AG04450 (cell line): ENCODE results near the gene HAPSTR1. TPM values are rescaled to one million over a fixed set of nuclear protein-coding genes. Genes with fewer than 3 reads are reported as not detected.

Experiments
- CTCF ChIA-PET: fragments of 300-600, 350-600 bp; formaldehyde crosslinking; extraction: SDS; loops from one replicate; lab custom pipeline; 2022; ENCODE audit warnings: antibody characterized with exemption, inconsistent platforms; lab: Charles Lee
- POLR2A ChIA-PET: fragments of 350-600 bp; formaldehyde crosslinking; extraction: SDS; loops from one replicate; lab custom pipeline; 2021; ENCODE audit warnings: antibody characterized with exemption, inconsistent platforms; lab: Yijun Ruan, JAX
- DNase-seq: peaks from one replicate; pipeline ENCODE4 v3.0.0-alpha.2; 2011; ENCODE audit warnings: low read depth, low spot score
- H3K27ac ChIP-seq: one replicate; pipeline ENCODE4 v1.5.1; 2012; ENCODE audit warnings: low read depth, low read length, control low read depth
- H3K27me3 ChIP-seq: one replicate; pipeline ENCODE4 v1.6.0; 2012; ENCODE audit warnings: low read length; ENCODE audit not compliant: control insufficient read depth, insufficient read depth
- H3K4me3 ChIP-seq: 2 replicates; pipeline ENCODE4 v1.5.1; 2011; ENCODE audit warnings: mild to moderate bottlenecking, low read depth, low read length, control low read depth
- H3K9me3 ChIP-seq: 2 replicates; pipeline ENCODE4 v1.5.1; 2012; ENCODE audit warnings: low read length; ENCODE audit not compliant: control insufficient read depth, insufficient read depth
- CTCF ChIP-seq: IDR thresholded peaks from 2 replicates; pipeline ENCODE4 v1.5.1; 2011; ENCODE audit warnings: low read depth, low read length, control low read depth, inconsistent platforms
- polyA plus RNA-seq: library from polyadenylated mRNA; depleted of rRNA; stranded (reverse); fragments of >200 nt; gene quantifications from 2 replicates; pipeline ENCODE4 v1.2.3, GENCODE V29; 2011

The HAPSTR1 gene
- polyA plus RNA-seq, 1 experiment, result 40.3 TPM

DNA sequence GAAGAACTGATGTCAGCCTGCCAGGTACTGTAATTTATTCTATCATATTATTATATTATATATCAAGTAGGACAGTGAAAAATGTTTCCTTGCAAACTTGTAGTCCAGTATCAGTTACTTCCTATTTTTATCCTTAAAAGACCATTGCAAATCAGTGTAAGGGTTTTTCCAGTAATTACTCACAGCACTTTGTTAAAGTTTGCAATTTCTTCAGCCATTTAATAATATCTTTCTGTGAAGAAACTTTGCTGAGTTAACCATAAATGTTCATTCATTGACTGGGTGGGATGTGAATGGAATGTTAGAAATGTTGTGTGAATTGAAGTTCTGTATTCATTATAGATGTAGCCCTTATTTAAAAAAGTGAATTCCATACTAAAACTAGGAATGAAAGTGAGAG, 26.7 kb downstream of the HAPSTR1 start:
- ChIA-PET POLR2A (no interaction called here), CTCF (interaction anchor here (1.1 kb wide), 1 partner anchor 10 kb away, joined by 4 read pairs; no protein-coding TSS in a partner anchor)
- no peak for TF ChIP-seq CTCF
- Histone ChIP-seq H3K27me3 (no peaks in the 10 kb centered on the region), H3K4me3 (no peak overlapping the region), H3K27ac (no peak overlapping the region), H3K9me3 (no peaks in the 10 kb centered on the region; the same call in 1 of the 2 replicates)
- no peak for DNase-seq

- CTCF ChIA-PET, result interaction anchor here (0.8 to 1.5 kb wide), 3 partner anchors 20 to 111 kb away, joined by 4 to 6 read pairs (median 4); no protein-coding TSS in a partner anchor
Observed at GRCh38 chr16:9119795-9120194, 28.4 kb downstream of the HAPSTR1 start.

GRCh38 chr16:9122342-9122741, 30.9 kb downstream of the HAPSTR1 start:
- no peak overlapping the region for H3K4me3 ChIP-seq
- CTCF ChIA-PET, result interaction anchor here (1.4 to 2.1 kb wide), 2 partner anchors 17 to 113 kb away, joined by 5 to 9 read pairs; no protein-coding TSS in a partner anchor
- POLR2A ChIA-PET, result no interaction called here
- no peak for DNase-seq
- TF ChIP-seq CTCF, result no peak
- H3K9me3 ChIP-seq, result no peaks in the 10 kb centered on the region; the same call in 1 of the 2 replicates
- no peak overlapping the region for H3K27ac ChIP-seq
- H3K27me3 ChIP-seq, result no peaks in the 10 kb centered on the region

More at GRCh38 chr16:9119795-9120194, 28.4 kb downstream of the HAPSTR1 start:
- POLR2A ChIA-PET, result interaction anchor here (0.6 kb wide), 1 partner anchor 25 kb away, joined by 4 read pairs; no protein-coding TSS in a partner anchor
- no peak for TF ChIP-seq CTCF
- Histone ChIP-seq H3K4me3 (no peak overlapping the region), H3K27me3 (no peaks in the 10 kb centered on the region), H3K9me3 (no peaks in the 10 kb centered on the region; the same call in 1 of the 2 replicates), H3K27ac (no peak overlapping the region)
- DNase-seq, result peak; percentile 55

DNA sequence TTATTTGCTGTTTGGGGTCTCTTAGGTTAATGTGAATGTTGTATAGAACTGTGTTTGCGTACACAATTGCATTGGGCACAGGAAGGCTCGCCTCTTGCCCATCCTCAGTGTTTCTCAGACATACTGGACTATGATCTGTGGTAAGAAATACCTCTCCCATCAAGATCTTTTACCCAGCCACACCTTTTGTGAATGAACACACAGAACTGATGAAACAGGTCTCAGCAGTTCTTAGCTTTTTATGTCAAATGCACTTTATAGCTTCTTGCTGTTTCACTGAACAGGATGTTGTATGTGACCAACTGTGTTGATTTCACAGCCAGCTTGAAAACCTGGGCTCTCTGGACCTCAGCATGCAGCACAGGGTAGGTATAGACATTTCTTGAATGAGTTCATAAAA, 31.5 kb downstream of the HAPSTR1 start:
- Histone ChIP-seq H3K27ac (no peak overlapping the region), H3K4me3 (no peak overlapping the region), H3K27me3 (no peaks in the 10 kb centered on the region), H3K9me3 (no peaks in the 10 kb centered on the region; the same call in 1 of the 2 replicates)
- TF ChIP-seq CTCF, result no peak
- CTCF ChIA-PET, result interaction anchor here (1.4 to 2.1 kb wide), 2 partner anchors 16 to 114 kb away, joined by 5 to 9 read pairs; no protein-coding TSS in a partner anchor
- no peak for DNase-seq
- POLR2A ChIA-PET, result no interaction called here

DNA sequence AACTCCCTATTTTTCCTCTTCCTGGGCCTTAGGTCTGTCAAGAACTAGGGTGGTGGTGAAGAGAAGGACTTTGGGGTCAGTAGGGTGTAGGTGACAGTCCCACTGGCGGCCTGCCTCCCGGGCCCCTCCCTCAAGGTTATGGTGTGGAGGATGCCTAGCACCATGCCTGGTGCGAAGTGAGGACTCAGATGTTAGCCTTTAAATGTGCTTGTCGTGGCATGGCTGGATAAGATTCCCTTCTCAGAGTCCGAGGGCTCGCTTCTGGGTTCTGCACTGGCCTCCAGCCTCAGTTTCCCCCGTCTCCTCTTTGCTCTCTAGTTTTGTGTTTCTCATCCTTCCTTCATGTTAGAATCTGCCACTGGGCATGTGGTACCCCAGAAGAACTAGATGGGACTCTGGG, 32.0 kb downstream of the HAPSTR1 start:
- H3K27me3 ChIP-seq, result no peaks in the 10 kb centered on the region
- ChIA-PET POLR2A (no interaction called here), CTCF (no interaction called here)
- no peak overlapping the region for H3K4me3 ChIP-seq
- no peak for DNase-seq
- H3K9me3 ChIP-seq, result no peaks in the 10 kb centered on the region; the same call in 1 of the 2 replicates
- no peak overlapping the region for H3K27ac ChIP-seq
- no peak for TF ChIP-seq CTCF
